Measurements from ENCODE around the gene ZBTB46.
"Not testable (repeated sequence)": the region's sequence is repeated elsewhere in the genome, so short reads cannot be mapped to it uniquely, and the experiment has no call there.

Gene ZBTB46

GRCh38 chr20:63814891-63815614, 16.0 kb downstream of the ZBTB46 start:
- no peak for DNase-seq (ENCODE audit: low read depth)

GRCh38 chr20:63811491-63811875, 19.6 kb downstream of the ZBTB46 start:
- DNase-seq (ENCODE audit: low read depth): no peak

GRCh38 chr20:63810730-63811490, 20.2 kb downstream of the ZBTB46 start:
- DNase-seq (ENCODE audit: low read depth): no peak

DNA sequence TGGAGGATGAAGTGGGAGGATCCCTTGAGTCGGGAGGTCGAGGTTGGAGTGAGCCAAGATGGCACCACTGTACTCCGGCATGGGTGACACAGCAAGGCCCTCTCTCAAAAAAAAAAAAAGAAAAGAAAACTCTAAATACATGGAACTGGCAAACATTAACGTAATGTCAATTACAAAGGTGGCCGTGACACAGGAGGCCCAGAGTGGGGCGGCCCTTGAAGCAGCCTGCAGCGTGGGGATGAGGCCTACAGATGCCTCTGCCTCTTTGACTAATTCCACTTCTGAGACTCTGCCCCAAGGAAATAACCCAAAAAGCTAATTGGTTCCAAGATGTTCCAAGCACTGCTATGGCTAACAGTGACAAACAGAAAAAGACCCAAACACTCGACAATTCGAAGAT, 21.2 kb downstream of the ZBTB46 start:
- no peak for DNase-seq (ENCODE audit: low read depth)

- no peak for DNase-seq (ENCODE audit: low read depth)
These were observed 21.9 kb downstream of the ZBTB46 start for GRCh38 chr20:63808964-63809674.

DNA sequence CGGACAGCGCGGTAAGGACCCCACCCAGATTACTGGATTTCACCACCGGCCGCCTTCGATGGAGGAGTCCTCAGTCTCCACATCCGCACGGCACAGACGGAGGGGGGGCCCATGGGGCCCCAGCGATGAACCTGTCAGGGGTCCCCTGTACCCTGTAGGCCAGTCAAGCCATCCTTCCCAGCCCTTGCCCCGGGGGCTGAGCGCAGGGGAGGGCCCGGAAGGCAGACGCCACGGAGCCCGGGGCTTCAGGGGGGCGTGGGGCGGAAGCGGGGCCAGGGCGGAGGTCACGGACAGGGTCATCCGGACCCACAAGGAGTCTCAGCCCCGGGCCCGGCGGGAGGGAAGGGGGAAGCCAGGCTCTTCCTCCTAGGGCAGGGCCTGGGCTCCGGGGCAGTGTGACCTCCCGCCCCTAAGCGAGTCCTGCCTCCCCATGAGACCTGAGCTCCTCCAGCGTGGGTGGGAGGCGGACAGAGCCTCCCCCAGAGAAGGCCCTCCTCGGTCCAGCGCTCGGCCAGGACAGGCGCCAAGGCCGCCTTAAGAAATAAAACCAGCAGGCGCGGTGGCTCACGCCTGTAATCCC, 22.8 kb downstream of the ZBTB46 start:
- no peak for DNase-seq (ENCODE audit: low read depth)

DNA sequence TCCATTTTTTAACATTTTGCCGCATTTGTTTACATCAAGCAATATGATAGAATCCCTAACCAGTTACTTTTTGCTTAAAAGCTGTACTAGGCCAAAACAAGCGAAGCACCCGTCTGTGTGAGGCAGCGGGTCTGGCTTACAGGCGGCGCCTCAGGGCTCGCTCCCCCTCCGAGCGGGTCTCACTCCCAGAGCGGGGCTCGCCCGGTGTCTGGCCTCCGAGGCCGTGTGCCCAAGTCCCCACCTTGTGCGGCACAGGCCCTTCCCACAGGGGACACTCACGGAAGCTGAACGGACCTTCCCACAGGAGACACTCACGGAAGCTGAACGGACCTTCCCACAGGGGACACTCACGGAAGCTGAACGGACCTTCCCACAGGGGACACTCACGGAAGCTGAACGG, 23.4 kb downstream of the ZBTB46 start:
- DNase-seq (ENCODE audit: low read depth): no peak

- no peak for DNase-seq (ENCODE audit: low read depth)
These were observed 26.8 kb downstream of the ZBTB46 start for GRCh38 chr20:63804308-63804636.

- DNase-seq (ENCODE audit: low read depth): no peak
These were observed 28.4 kb downstream of the ZBTB46 start for GRCh38 chr20:63802469-63803240.

DNA sequence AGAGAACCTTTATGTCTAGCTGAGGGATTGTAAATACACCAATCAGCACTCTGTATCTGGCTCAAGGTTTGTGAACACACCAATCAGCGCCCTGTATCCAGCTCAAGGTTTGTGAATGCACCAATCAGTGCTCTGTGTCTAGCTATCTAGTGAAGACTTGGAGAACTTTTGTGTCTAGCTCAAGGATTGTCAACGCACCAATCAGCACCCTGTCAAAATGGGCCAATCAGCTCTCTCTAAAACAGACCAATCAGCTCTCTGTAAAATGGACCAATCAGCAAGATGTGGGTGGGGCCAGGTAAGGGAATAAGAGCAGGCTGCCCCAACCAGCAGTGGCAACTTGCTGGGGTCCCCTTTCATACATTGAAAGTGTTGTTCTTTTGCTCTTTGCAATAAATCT, 29.9 kb downstream of the ZBTB46 start:
- not testable (repeated sequence) for DNase-seq (ENCODE audit: low read depth)

DNA sequence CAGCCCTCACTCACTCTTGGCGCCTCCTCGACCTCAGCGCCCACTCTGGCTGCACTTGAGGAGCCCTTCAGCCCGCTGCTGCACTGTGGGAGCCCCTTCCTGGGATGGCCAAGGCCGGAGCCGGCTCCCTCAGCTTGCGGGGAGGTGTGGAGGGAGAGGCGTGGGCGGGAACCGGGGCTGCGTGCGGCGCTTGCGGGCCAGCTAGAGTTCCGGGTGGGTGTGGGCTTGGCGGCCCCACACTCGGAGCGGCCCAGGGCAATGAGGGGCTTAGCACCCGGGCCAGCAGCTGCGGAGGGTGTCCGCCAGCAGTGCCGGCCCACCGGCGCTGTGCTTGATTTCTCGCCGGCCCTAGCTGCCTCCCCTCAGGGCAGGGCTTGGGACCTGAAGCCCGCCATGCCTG, 30.7 kb downstream of the ZBTB46 start:
- DNase-seq (ENCODE audit: low read depth): not testable (repeated sequence)

DNA sequence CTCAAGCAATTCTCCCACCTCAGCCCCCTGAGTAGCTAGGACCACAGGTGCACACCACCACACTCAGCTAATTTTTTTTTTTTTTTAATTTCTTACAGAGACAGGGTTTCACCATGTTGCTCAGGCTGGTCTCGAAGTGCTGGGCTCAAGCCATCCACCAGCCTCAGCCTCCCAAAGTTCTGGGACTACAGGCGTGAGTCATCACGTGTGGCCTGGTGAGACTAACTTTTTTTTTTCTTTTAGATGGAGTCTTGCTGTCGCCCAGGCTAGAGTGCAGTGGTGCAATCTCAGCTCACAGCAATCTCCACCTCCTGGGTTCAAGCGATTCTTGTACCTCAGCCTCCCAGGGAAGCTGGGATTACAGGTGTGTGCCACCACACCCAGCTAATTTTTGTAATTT, 31.9 kb downstream of the ZBTB46 start:
- not testable (repeated sequence) for DNase-seq (ENCODE audit: low read depth)

- DNase-seq (ENCODE audit: low read depth): not testable (repeated sequence)
These were observed 33.9 kb downstream of the ZBTB46 start for GRCh38 chr20:63797175-63797574.

GRCh38 chr20:63795178-63795830, 35.8 kb downstream of the ZBTB46 start:
- no peak for DNase-seq (ENCODE audit: low read depth)

- DNase-seq (ENCODE audit: low read depth): no peak
These were observed 36.5 kb downstream of the ZBTB46 start for GRCh38 chr20:63794614-63795013.

DNA sequence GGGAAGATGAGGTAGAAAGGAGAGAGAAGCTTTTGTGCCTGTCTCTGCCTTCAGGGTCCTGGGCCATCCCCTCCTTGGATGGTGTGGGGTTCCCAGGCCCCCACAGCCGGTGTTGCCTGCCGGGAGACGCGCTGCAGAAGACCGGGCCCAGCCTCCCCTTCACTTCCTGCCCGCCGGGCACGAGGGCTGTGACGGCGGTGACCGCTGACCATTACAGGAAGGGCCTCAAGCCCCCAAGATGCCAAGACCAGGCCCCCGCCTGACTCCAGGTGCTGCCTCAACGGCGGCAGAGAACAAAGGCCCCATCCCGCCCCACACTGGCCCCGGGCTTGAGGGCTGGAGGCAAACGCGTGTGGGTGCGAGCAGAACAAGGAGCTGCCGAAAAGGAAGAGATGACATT, 38.2 kb downstream of the ZBTB46 start:
- no peak for DNase-seq (ENCODE audit: low read depth)

- DNase-seq (ENCODE audit: low read depth): no peak
These were observed 39.4 kb downstream of the ZBTB46 start for GRCh38 chr20:63791497-63792156.

DNA sequence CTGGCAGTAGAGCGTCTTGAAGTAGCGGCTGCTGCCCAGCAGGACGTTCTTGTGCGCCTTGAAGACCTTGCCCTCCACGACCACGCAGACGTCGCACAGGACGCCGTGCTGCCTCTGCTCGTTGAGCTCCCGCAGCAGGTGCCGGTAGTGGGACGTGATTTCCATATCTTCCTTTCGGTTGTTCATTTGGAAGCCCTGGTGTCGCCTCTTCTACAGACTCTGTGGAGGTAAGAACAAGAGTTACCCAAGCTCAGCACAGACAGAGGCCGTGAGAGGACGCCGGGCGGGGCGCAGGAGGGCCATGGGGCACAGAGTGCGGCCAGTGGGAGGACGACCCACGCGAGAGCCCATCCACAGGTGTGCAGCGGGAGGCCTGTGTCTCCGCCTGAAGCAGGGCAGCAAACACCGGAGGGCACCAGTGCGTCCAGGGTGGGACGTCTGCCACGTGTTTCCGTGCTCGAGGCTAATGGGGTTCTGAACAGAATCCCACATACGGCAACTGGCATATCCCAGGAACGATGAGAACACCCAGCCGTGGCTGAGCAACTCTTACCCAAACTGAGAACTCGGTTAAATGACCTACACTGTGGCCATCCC, 40.4 kb downstream of the ZBTB46 start:
- DNase-seq (ENCODE audit: low read depth): no peak

- DNase-seq (ENCODE audit: low read depth): no peak
These were observed 41.1 kb downstream of the ZBTB46 start for GRCh38 chr20:63789836-63790571.

DNA sequence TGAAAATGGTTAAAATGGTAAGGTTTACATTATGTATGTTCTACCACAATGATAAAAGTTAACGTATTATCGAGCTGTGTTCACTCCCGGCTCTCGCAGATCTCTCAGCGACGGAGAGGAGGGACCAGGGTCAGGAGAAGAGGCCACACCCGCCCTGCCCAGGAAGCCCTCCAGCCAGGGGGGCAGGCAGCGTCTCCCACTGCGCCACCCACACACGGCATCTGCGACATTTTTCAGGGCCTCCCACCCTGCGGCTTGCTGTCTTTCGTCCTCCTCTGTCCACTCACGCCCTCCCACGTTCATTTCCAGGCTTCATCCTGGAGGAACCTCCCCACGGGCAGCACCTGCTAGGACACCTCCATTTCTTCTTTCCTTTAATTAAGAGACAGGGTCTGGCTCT, 43.3 kb downstream of the ZBTB46 start:
- no peak for DNase-seq (ENCODE audit: low read depth)

All from T-helper 22 cell (primary cell).